ENCODE measurements around the gene DCAF12. TPM values are rescaled to one million over a fixed set of nuclear protein-coding genes. Genes with fewer than 3 reads are reported as not detected.
A peak's percentile ranks its signal among the peaks of the same experiment; 100 is the strongest.

The DCAF12 gene
- total and polyA plus RNA-seq, 4 donors: 8.4 to 120 (median 16.0) TPM

DNA sequence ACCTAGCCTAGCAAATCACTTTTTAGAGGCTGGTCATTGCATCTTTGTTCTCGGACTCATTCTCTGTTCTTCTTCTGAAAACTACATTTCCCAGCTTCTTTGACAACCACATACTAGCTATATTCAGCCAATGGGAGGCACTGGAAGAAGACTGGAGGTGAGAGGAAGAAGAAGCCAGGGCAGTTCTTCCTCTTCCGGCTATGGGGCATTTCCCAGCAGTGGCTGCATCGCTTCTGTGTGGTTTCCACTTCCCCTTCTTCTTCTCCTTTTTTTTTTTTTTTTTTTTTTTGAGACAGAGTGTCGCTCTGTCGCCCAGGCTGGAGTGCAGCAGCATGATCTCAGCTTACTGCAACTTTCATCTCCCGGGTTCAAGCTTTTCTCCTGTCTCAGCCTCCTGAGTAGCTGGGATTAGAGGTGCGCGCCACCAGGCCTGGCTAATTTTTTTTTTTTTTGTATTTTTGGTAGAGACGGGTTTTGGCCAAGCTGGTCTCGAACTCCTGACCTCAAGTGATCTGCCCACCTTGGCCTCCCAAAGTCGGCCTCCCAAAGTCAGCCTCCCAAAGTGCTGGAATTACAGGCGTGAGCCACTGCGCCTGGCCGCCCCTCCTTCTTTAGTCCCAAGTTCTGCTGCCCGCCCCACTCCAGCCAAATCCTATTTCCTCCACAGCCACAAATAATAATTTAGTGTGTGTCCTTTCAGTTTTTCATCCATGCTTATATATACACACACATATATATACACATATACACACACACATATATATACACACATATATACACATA, 45.4 kb upstream of the DCAF12 start:
- peak; percentile 33 to 52 for TF ChIP-seq EGR1 (IDR thresholded peaks at IDR 0.05; ENCODE audit: low read depth in 2 of 2)
- no peak for TF ChIP-seq NR2F2 (IDR thresholded peaks at IDR 0.05)
- no peak for TF ChIP-seq HNF4G (IDR thresholded peaks at IDR 0.05)
- TF ChIP-seq, protein P1, sequence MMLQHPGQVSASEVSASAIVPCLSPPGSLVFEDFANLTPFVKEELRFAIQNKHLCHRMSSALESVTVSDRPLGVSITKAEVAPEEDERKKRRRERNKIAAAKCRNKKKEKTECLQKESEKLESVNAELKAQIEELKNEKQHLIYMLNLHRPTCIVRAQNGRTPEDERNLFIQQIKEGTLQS (IDR thresholded peaks at IDR 0.05): no peak
- no peak for TF ChIP-seq TAF1 (conservative IDR thresholded peaks at IDR 0.05)
- TF ChIP-seq FOXA1 (IDR thresholded peaks at IDR 0.05): no peak
- no peak for TF ChIP-seq FOXA2 (IDR thresholded peaks at IDR 0.05)
- TF ChIP-seq GABPA (IDR thresholded peaks at IDR 0.05 in 1 of 2, conservative IDR thresholded peaks at IDR 0.05 in 1 of 2): no peak
- TF ChIP-seq, protein P2, sequence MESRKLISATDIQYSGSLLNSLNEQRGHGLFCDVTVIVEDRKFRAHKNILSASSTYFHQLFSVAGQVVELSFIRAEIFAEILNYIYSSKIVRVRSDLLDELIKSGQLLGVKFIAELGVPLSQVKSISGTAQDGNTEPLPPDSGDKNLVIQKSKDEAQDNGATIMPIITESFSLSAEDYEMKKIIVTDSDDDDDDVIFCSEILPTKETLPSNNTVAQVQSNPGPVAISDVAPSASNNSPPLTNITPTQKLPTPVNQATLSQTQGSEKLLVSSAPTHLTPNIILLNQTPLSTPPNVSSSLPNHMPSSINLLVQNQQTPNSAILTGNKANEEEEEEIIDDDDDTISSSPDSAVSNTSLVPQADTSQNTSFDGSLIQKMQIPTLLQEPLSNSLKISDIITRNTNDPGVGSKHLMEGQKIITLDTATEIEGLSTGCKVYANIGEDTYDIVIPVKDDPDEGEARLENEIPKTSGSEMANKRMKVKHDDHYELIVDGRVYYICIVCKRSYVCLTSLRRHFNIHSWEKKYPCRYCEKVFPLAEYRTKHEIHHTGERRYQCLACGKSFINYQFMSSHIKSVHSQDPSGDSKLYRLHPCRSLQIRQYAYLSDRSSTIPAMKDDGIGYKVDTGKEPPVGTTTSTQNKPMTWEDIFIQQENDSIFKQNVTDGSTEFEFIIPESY (IDR thresholded peaks at IDR 0.05): no peak
- no peak for TF ChIP-seq RXRA (IDR thresholded peaks at IDR 0.05)
- TF ChIP-seq SP1 (IDR thresholded peaks at IDR 0.05): no peak
- TF ChIP-seq, protein P3, sequence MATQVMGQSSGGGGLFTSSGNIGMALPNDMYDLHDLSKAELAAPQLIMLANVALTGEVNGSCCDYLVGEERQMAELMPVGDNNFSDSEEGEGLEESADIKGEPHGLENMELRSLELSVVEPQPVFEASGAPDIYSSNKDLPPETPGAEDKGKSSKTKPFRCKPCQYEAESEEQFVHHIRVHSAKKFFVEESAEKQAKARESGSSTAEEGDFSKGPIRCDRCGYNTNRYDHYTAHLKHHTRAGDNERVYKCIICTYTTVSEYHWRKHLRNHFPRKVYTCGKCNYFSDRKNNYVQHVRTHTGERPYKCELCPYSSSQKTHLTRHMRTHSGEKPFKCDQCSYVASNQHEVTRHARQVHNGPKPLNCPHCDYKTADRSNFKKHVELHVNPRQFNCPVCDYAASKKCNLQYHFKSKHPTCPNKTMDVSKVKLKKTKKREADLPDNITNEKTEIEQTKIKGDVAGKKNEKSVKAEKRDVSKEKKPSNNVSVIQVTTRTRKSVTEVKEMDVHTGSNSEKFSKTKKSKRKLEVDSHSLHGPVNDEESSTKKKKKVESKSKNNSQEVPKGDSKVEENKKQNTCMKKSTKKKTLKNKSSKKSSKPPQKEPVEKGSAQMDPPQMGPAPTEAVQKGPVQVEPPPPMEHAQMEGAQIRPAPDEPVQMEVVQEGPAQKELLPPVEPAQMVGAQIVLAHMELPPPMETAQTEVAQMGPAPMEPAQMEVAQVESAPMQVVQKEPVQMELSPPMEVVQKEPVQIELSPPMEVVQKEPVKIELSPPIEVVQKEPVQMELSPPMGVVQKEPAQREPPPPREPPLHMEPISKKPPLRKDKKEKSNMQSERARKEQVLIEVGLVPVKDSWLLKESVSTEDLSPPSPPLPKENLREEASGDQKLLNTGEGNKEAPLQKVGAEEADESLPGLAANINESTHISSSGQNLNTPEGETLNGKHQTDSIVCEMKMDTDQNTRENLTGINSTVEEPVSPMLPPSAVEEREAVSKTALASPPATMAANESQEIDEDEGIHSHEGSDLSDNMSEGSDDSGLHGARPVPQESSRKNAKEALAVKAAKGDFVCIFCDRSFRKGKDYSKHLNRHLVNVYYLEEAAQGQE (IDR thresholded peaks at IDR 0.05): no peak
- no peak for TF ChIP-seq JUND (IDR thresholded peaks at IDR 0.05)
- TF ChIP-seq, protein P4, sequence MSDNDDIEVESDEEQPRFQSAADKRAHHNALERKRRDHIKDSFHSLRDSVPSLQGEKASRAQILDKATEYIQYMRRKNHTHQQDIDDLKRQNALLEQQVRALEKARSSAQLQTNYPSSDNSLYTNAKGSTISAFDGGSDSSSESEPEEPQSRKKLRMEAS (IDR thresholded peaks at IDR 0.05): peak; percentile 76
- no peak for TF ChIP-seq RAD21 (IDR thresholded peaks at IDR 0.05)
- TF ChIP-seq, protein P5, sequence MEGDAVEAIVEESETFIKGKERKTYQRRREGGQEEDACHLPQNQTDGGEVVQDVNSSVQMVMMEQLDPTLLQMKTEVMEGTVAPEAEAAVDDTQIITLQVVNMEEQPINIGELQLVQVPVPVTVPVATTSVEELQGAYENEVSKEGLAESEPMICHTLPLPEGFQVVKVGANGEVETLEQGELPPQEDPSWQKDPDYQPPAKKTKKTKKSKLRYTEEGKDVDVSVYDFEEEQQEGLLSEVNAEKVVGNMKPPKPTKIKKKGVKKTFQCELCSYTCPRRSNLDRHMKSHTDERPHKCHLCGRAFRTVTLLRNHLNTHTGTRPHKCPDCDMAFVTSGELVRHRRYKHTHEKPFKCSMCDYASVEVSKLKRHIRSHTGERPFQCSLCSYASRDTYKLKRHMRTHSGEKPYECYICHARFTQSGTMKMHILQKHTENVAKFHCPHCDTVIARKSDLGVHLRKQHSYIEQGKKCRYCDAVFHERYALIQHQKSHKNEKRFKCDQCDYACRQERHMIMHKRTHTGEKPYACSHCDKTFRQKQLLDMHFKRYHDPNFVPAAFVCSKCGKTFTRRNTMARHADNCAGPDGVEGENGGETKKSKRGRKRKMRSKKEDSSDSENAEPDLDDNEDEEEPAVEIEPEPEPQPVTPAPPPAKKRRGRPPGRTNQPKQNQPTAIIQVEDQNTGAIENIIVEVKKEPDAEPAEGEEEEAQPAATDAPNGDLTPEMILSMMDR (IDR thresholded peaks at IDR 0.05; ENCODE audit: low read depth, low read length, missing input control): no peak
- no peak for TF ChIP-seq HNF4A (conservative IDR thresholded peaks at IDR 0.05)
- Histone ChIP-seq H3K4me3 (ENCODE audit: low read depth in 1 of 3, low read length in 3 of 3) (no peak overlapping the region), H3K9ac (ENCODE audit: low read depth in 1 of 2, low read length in 2 of 2) (no peak overlapping the region), H3K27me3 (ENCODE audit: control insufficient read depth in 4 of 4, insufficient read depth in 4 of 4, low read length in 3 of 4) (no peaks in the 10 kb centered on the region), H3K27ac (ENCODE audit: low read depth in 1 of 2, low read length in 2 of 2) (no peak overlapping the region), H3K4me1 (ENCODE audit: control insufficient read depth in 4 of 4, insufficient read depth in 4 of 4, low read length in 3 of 4) (no peaks in the 10 kb centered on the region), H3K9me3 (ENCODE audit: control insufficient read depth in 4 of 4, low read length in 3 of 4) (no peaks in the 10 kb centered on the region), H3K36me3 (ENCODE audit: control insufficient read depth in 4 of 4, insufficient read depth in 3 of 4, low read depth in 1 of 4, low read length in 3 of 4) (no peaks in the 10 kb centered on the region)
- 89% methylated on average over 15 of the region's 15 CpGs for WGBS
- peak; percentile 33 for DNase-seq (ENCODE audit: low spot score)

Measured in liver (tissue), 9 donors.